Mucosa of rectum (tissue), 2 donors: ENCODE data around the gene PLXNB1.

Source experiments
- H3K27ac ChIP-seq, 2 donors: one replicate each; pipeline ENCODE4 v1.7.0; 2013; ENCODE audit warnings: inconsistent platforms in 2 of 2, low read depth in 2 of 2, low read length in 2 of 2
- H3K27me3 ChIP-seq, 2 donors: one replicate each; pipeline ENCODE4 v1.7.0; 2013; ENCODE audit warnings: low read length in 2 of 2; ENCODE audit not compliant: control insufficient read depth in 2 of 2, insufficient read depth in 2 of 2
- H3K36me3 ChIP-seq, 2 donors: one replicate each; pipeline ENCODE4 v1.7.0; 2013; ENCODE audit warnings: low read length in 2 of 2; ENCODE audit not compliant: control insufficient read depth in 2 of 2, insufficient read depth in 2 of 2
- H3K4me1 ChIP-seq, 2 donors: one replicate each; pipeline ENCODE4 v1.7.0; 2013; ENCODE audit warnings: low read length in 2 of 2, mild to moderate bottlenecking in 1 of 2; ENCODE audit not compliant: control insufficient read depth in 2 of 2, insufficient read depth in 2 of 2
- H3K4me3 ChIP-seq, 2 donors: one replicate each; pipeline ENCODE4 v1.7.0; 2013; ENCODE audit warnings: low read length in 2 of 2
- H3K9ac ChIP-seq, 2 donors: one replicate each; pipeline ENCODE4 v1.7.0; 2013; ENCODE audit warnings: low read length in 2 of 2, low read depth in 1 of 2, mild to moderate bottlenecking in 1 of 2
- H3K9me3 ChIP-seq, 2 donors: one replicate each; pipeline ENCODE4 v1.7.0; 2013; ENCODE audit warnings: low read length in 2 of 2; ENCODE audit not compliant: control insufficient read depth in 2 of 2
- donor health status: healthy.
- donor health status: Normal muscosa, but diverticular disease.

PLXNB1 gene

DNA sequence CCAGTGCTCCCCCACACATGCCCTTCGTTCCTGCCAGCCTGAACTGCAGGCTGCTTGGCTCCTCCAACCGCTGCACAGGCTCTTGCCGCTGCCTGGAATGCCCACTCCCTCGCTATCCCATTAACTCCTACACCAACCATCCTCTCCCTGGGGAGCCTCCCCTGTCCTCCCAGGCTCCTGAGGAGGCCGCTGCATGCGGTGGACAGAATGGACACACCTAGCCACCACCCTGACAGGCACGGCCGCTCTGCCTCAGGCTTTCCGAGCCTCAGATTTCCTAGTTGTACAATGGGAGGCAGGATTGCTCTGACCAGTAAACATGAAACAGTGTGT, 2.3 kb downstream of the PLXNB1 start:
- Histone ChIP-seq H3K4me3 (peak overlapping the region; percentile 70 to 71), H3K4me1 (peaks cover 40 to 44% of the 10 kb centered on the region in 2 donors), H3K27me3 (no peaks in the 10 kb centered on the region), H3K9me3 (no peaks in the 10 kb centered on the region), H3K9ac (peak overlapping the region; percentile 77 to 86), H3K36me3 (peaks cover 0 to 13% of the 10 kb centered on the region in 2 donors), H3K27ac (peak overlapping the region; percentile 87 to 88)

DNA sequence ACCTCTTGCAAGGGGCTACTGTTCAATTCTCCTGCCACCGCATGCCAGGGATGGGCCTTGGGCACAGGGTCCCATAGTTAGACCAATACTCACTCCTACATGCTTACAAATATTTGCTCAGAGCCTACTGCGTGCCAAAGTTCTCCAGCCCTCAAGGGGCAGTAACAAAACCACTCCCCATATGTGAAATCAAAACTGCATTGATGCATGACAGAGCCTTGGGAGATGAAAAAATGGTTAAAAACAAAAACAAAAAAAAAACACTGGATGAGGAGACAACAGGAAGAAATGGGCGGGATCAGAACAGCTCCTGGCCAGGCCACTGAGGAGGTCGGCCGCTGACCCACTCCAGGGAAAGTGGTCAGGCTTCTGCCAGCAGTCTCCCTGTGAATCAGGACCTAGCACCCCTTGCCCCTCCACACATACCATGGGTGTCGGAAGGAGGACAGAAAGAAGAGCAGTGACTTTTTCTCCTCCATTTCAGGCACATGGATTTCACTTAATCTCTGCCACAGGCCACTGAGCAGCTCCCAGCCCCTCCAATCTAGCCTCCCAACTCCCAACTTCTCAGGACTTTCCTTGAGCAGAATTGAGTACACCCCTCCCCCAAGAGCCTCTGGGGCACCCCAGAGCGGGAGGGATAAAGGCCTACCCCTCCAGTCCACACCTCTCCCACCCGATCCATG, 2.8 kb downstream of the PLXNB1 start:
- peaks cover 40 to 41% of the 10 kb centered on the region in 2 donors for H3K4me1 ChIP-seq
- H3K4me3 ChIP-seq, result peak overlapping the region; percentile 70 to 71
- H3K27ac ChIP-seq, result peak overlapping the region; percentile 87 to 88
- H3K9me3 ChIP-seq, result no peaks in the 10 kb centered on the region
- H3K27me3 ChIP-seq, result no peaks in the 10 kb centered on the region
- H3K9ac ChIP-seq, result peak overlapping the region in 1 of 2 donors; percentile 86
- H3K36me3 ChIP-seq, result peaks cover 0 to 13% of the 10 kb centered on the region in 2 donors

- Histone ChIP-seq H3K4me1 (peaks cover 40 to 41% of the 10 kb centered on the region in 2 donors), H3K36me3 (peaks cover 3 to 16% of the 10 kb centered on the region in 2 donors), H3K4me3 (peak overlapping the region in 1 of 2 donors; percentile 26), H3K27me3 (no peaks in the 10 kb centered on the region), H3K9ac (peak overlapping the region in 1 of 2 donors; percentile 28), H3K9me3 (no peaks in the 10 kb centered on the region), H3K27ac (peak overlapping the region; percentile 87 to 88)
These were observed 3.4 kb downstream of the PLXNB1 start for GRCh38 chr3:48426401-48426909.

- H3K27me3 ChIP-seq, result no peaks in the 10 kb centered on the region
- peak overlapping the region in 1 of 2 donors; percentile 28 for H3K9ac ChIP-seq
- peaks cover 31 to 35% of the 10 kb centered on the region in 2 donors for H3K4me1 ChIP-seq
- no peak overlapping the region for H3K27ac ChIP-seq
- no peaks in the 10 kb centered on the region for H3K9me3 ChIP-seq
- peaks cover 6 to 19% of the 10 kb centered on the region in 2 donors for H3K36me3 ChIP-seq
- no peak overlapping the region for H3K4me3 ChIP-seq
These were observed 4.5 kb downstream of the PLXNB1 start for GRCh38 chr3:48425281-48425812.

DNA sequence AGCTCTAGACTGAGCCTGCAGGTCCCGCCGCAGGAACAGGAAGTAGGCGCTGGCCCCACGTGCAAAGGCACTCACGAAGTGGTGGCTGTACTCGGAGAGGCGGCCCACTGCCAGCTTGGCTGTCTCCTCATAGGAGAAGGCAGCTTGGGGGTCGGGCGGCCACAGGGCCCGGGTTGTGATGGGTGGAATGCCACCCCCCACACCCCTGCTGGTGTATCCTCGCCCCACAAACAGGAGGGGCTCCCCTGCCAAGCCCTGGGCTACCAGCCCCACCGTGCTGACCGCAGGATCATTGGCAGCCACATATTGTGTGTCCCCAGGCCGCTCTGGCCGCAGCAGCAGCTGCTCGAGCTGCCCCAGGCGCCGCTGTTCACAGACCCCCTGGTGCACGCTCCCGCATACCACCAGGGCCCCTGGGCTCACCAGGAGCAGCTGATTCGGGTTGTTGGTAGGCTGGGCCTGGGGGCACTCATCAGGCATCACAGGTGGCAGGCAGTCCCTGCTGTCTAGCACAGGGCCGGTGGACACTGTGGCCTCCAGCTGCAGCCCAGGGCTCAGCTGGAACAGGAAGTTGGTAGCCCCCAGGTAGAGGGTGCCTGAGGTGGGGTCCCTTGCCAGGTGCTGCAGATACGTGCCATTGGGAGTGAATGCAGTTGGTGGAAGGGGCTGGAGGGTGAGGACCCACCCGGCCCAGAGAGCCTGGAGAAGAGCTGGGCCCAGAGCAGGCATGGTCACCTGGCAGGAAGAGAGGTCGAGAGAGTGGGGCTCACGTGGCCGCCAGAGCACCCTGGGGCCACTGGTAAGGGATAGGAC, 5.8 kb downstream of the PLXNB1 start:
- no peak overlapping the region for H3K27ac ChIP-seq
- peaks cover 9 to 21% of the 10 kb centered on the region in 2 donors for H3K36me3 ChIP-seq
- no peaks in the 10 kb centered on the region for H3K27me3 ChIP-seq
- H3K9me3 ChIP-seq, result no peaks in the 10 kb centered on the region
- no peak overlapping the region for H3K9ac ChIP-seq
- H3K4me3 ChIP-seq, result no peak overlapping the region
- H3K4me1 ChIP-seq, result peaks cover 26 to 29% of the 10 kb centered on the region in 2 donors

GRCh38 chr3:48423241-48423882, 6.5 kb downstream of the PLXNB1 start:
- Histone ChIP-seq H3K36me3 (peaks cover 16 to 26% of the 10 kb centered on the region in 2 donors), H3K9me3 (no peaks in the 10 kb centered on the region), H3K4me3 (no peak overlapping the region), H3K9ac (no peak overlapping the region), H3K4me1 (peaks cover 26 to 28% of the 10 kb centered on the region in 2 donors), H3K27me3 (no peaks in the 10 kb centered on the region), H3K27ac (no peak overlapping the region)

DNA sequence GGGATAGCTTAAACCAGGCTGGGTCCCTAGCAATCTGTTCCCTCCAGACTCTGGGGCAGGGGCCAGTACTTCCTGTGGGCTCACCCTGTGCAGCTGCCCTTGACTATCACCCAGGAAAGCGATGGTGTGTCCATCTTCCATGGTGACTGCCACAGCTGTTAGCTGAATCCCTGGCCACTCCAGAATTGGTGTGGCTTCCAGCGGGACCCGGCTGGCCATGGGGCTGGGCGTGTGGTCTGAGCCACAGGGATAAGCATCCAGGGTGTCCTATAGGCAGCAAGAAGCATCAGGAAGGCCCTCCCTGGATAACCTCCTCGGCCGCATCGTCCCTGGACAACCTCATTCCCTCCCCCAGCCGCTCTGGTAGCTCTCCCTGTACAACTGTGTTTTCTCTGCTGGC, 7.2 kb downstream of the PLXNB1 start:
- Histone ChIP-seq H3K36me3 (peaks cover 20 to 32% of the 10 kb centered on the region in 2 donors), H3K27ac (no peak overlapping the region), H3K27me3 (no peaks in the 10 kb centered on the region), H3K4me3 (no peak overlapping the region), H3K9ac (no peak overlapping the region), H3K4me1 (peaks cover 20 to 22% of the 10 kb centered on the region in 2 donors), H3K9me3 (no peaks in the 10 kb centered on the region)

DNA sequence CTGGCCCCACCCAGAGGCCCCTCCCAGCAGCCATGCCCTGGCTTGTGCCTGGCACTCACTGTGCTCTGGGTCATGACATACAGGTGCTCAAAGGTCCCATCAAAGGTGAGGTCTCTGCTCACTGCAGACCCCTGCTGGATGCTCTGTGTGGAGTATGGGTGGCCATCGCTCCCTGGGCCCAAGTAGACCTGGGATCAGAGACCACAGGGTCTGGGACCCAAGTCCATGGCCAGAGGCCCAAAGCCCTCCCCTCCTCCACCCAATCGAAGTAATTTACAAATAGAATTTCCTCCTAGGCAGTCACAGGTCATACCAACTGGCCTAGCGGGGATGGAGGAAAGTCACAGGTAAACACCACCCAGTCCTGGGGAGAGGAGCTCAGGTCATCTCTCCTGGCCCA, 7.6 kb downstream of the PLXNB1 start:
- H3K4me1 ChIP-seq, result peaks cover 16 to 18% of the 10 kb centered on the region in 2 donors
- no peak overlapping the region for H3K9ac ChIP-seq
- H3K4me3 ChIP-seq, result no peak overlapping the region
- no peak overlapping the region for H3K27ac ChIP-seq
- H3K36me3 ChIP-seq, result peaks cover 23 to 36% of the 10 kb centered on the region in 2 donors
- no peaks in the 10 kb centered on the region for H3K9me3 ChIP-seq
- no peaks in the 10 kb centered on the region for H3K27me3 ChIP-seq

- Histone ChIP-seq H3K4me3 (no peak overlapping the region), H3K9me3 (no peaks in the 10 kb centered on the region), H3K36me3 (peaks cover 33 to 42% of the 10 kb centered on the region in 2 donors), H3K9ac (no peak overlapping the region), H3K27me3 (no peaks in the 10 kb centered on the region), H3K27ac (no peak overlapping the region), H3K4me1 (peaks cover 0 to 3% of the 10 kb centered on the region in 2 donors)
These were observed 9.3 kb downstream of the PLXNB1 start for GRCh38 chr3:48420561-48420960.
